ENCODE data around the gene MS4A2. TPM values are rescaled to one million over a fixed set of nuclear protein-coding genes. Genes with fewer than 3 reads are reported as not detected.

MS4A2 gene
- total and polyA plus RNA-seq, 4 donors: 0.23 to 8.5 (median 0.63) TPM

DNA sequence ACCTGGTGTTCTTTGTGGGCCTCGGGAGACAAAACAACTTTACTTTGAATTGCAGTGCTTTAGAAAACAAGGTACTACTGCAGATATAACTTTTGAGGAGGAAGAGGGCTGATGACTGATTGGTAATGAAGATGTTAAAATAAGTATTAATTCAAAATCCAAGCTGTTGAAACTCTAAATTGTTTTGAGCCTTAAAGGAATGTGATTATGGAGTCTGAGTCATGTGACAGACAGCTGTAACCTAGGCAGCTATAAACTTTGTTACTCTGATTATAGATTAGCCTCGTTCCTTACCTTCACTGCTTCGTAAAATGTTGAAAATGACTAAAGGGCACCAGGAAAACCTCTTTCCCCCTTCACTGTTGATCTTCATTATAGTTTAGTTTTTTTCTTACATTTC lies 43.4 kb downstream of the MS4A2 start:
- H3K36me3 ChIP-seq (ENCODE audit: control insufficient read depth in 4 of 4, insufficient read depth in 4 of 4, low read length in 4 of 4): no peaks in the 10 kb centered on the region
- WGBS, 2 donors: 82 to 83% methylated on average over 3 of the region's 3 CpGs
- no peak overlapping the region for H3K27ac ChIP-seq (ENCODE audit: low read depth in 1 of 2, low read length in 1 of 2)
- ATAC-seq (ENCODE audit: insufficient read depth, low FRiP score) (no peak), DNase-seq (no peak)
- no peaks in the 10 kb centered on the region for H3K4me1 ChIP-seq (ENCODE audit: control insufficient read depth in 5 of 5, insufficient read depth in 5 of 5, low read length in 5 of 5)
- no peak for TF ChIP-seq CTCF (IDR thresholded peaks at IDR 0.05; ENCODE audit: control extremely low read depth, extremely low read depth)
- no peaks in the 10 kb centered on the region for H3K27me3 ChIP-seq (ENCODE audit: control insufficient read depth in 3 of 3, insufficient read depth in 3 of 3, low read length in 2 of 3)
- no peak overlapping the region for H3K9ac ChIP-seq (ENCODE audit: insufficient read depth in 1 of 2, low read length in 2 of 2)
- H3K9me3 ChIP-seq (ENCODE audit: control insufficient read depth in 4 of 4, insufficient read depth in 3 of 4, low read length in 3 of 4): peaks cover 0 to 11% (median 4%) of the 10 kb centered on the region in 4 donors
- no peak overlapping the region for H3K4me3 ChIP-seq

DNA sequence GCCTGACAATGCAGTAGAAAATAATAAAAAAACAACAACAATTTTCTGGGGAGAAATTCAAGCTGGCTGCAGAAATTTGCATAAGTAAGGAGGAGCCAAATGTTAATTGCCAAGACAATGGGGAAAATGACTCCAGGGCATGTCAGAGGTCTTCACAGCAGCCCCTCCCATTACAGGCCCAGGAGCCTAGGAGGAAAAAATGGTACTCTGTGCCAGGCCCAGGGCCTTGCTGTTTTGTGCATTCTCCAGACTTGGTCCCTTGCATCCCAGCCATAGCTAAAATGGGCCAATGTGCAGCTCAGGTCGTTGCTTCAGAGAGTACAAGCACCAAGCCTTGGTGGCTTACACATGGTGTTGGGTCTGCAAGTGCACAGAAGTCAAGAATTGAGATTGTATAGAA lies 45.5 kb downstream of the MS4A2 start:
- no peak overlapping the region for H3K27ac ChIP-seq (ENCODE audit: low read depth in 1 of 2, low read length in 1 of 2)
- DNase-seq (no peak), ATAC-seq (ENCODE audit: insufficient read depth, low FRiP score) (no peak)
- H3K9ac ChIP-seq (ENCODE audit: insufficient read depth in 1 of 2, low read length in 2 of 2): no peak overlapping the region
- H3K27me3 ChIP-seq (ENCODE audit: control insufficient read depth in 3 of 3, insufficient read depth in 3 of 3, low read length in 2 of 3): no peaks in the 10 kb centered on the region
- no peaks in the 10 kb centered on the region for H3K36me3 ChIP-seq (ENCODE audit: control insufficient read depth in 4 of 4, insufficient read depth in 4 of 4, low read length in 4 of 4)
- H3K4me1 ChIP-seq (ENCODE audit: control insufficient read depth in 5 of 5, insufficient read depth in 5 of 5, low read length in 5 of 5): no peaks in the 10 kb centered on the region
- 44 to 67% methylated on average over 1 of the region's 1 CpG for WGBS, 2 donors
- TF ChIP-seq CTCF (IDR thresholded peaks at IDR 0.05; ENCODE audit: control extremely low read depth, extremely low read depth): no peak
- H3K4me3 ChIP-seq: no peak overlapping the region
- H3K9me3 ChIP-seq (ENCODE audit: control insufficient read depth in 4 of 4, insufficient read depth in 3 of 4, low read length in 3 of 4): peaks cover 0 to 11% (median 4%) of the 10 kb centered on the region in 4 donors

DNA sequence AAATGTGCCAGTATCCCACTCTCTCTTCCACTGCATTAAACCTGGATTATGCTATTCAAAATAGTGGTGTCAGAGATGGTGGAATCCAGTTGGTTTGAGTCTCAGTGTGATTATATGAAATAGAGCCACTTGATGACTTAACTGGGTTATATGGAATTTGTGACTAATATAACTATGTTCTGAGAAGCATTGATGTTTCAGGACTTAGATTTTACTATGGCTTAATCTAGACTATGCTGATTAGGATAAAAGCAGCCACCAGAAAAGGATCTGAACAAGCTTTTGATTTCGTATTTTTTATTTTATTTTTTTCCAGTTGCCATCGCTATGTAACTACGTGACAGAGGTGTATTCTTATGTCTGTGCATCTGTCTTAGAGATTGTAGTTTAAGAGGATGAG lies 55.3 kb downstream of the MS4A2 start:
- no peak for DNase-seq
- no peak overlapping the region for H3K9ac ChIP-seq (ENCODE audit: insufficient read depth in 1 of 2, low read length in 2 of 2)
- WGBS, 2 donors: 92 to 97% methylated on average over 3 of the region's 3 CpGs
- no peaks in the 10 kb centered on the region for H3K9me3 ChIP-seq (ENCODE audit: control insufficient read depth in 4 of 4, insufficient read depth in 3 of 4, low read length in 3 of 4)
- no peaks in the 10 kb centered on the region for H3K36me3 ChIP-seq (ENCODE audit: control insufficient read depth in 4 of 4, insufficient read depth in 4 of 4, low read length in 4 of 4)
- H3K27me3 ChIP-seq (ENCODE audit: control insufficient read depth in 3 of 3, insufficient read depth in 3 of 3, low read length in 2 of 3): no peaks in the 10 kb centered on the region
- no peak for ATAC-seq (ENCODE audit: insufficient read depth, low FRiP score)
- H3K4me3 ChIP-seq: no peak overlapping the region
- no peak for TF ChIP-seq CTCF (IDR thresholded peaks at IDR 0.05; ENCODE audit: control extremely low read depth, extremely low read depth)
- no peaks in the 10 kb centered on the region for H3K4me1 ChIP-seq (ENCODE audit: control insufficient read depth in 5 of 5, insufficient read depth in 5 of 5, low read length in 5 of 5)
- H3K27ac ChIP-seq (ENCODE audit: low read depth in 1 of 2, low read length in 1 of 2): no peak overlapping the region

- DNase-seq (no peak), ATAC-seq (ENCODE audit: insufficient read depth, low FRiP score) (no peak)
- TF ChIP-seq CTCF (IDR thresholded peaks at IDR 0.05; ENCODE audit: control extremely low read depth, extremely low read depth): no peak
- H3K36me3 ChIP-seq (ENCODE audit: control insufficient read depth in 4 of 4, insufficient read depth in 4 of 4, low read length in 4 of 4): no peaks in the 10 kb centered on the region
- H3K9ac ChIP-seq (ENCODE audit: insufficient read depth in 1 of 2, low read length in 2 of 2): no peak overlapping the region
- H3K9me3 ChIP-seq (ENCODE audit: control insufficient read depth in 4 of 4, insufficient read depth in 3 of 4, low read length in 3 of 4): no peaks in the 10 kb centered on the region
- H3K27me3 ChIP-seq (ENCODE audit: control insufficient read depth in 3 of 3, insufficient read depth in 3 of 3, low read length in 2 of 3): no peaks in the 10 kb centered on the region
- 74 to 85% methylated on average over 3 of the region's 3 CpGs for WGBS, 2 donors
- no peak overlapping the region for H3K4me3 ChIP-seq
- no peak overlapping the region for H3K27ac ChIP-seq (ENCODE audit: low read depth in 1 of 2, low read length in 1 of 2)
- no peaks in the 10 kb centered on the region for H3K4me1 ChIP-seq (ENCODE audit: control insufficient read depth in 5 of 5, insufficient read depth in 5 of 5, low read length in 5 of 5)
Measured at GRCh38 chr11:60145677-60146076, 57.2 kb downstream of the MS4A2 start.
